Neural crest cell (in vitro differentiated cells): ENCODE results near the gene DENND4B. TPM values are rescaled to one million over a fixed set of nuclear protein-coding genes. Genes with fewer than 3 reads are reported as not detected.

Source experiments
- DNase-seq: peaks from one replicate; pipeline ENCODE4 v3.0.0; 2021; ENCODE audit warnings: low read depth, mixed read lengths, low spot score
- H3K27ac Mint-ChIP-seq: one replicate; pipeline ENCODE4 v1.8.0; 2021; ENCODE audit warnings: mild to moderate bottlenecking, mixed read lengths; ENCODE audit not compliant: unreplicated experiment
- H3K27me3 Mint-ChIP-seq: 2 replicates; pipeline ENCODE4 v1.8.0; 2021; ENCODE audit warnings: low read depth, mild to moderate bottlenecking, mixed read lengths
- H3K36me3 Mint-ChIP-seq: 2 replicates; pipeline ENCODE4 v1.8.0; 2021; ENCODE audit warnings: low read depth, mild to moderate bottlenecking, mixed read lengths
- H3K4me1 Mint-ChIP-seq: 2 replicates; pipeline ENCODE4 v1.8.0; 2021; ENCODE audit warnings: mixed read lengths
- H3K4me3 Mint-ChIP-seq: one replicate; pipeline ENCODE4 v1.8.0; 2021; ENCODE audit warnings: mild to moderate bottlenecking, mixed read lengths
- H3K9me3 Mint-ChIP-seq: 2 replicates; pipeline ENCODE4 v1.8.0; 2021; ENCODE audit warnings: mixed read lengths
- total RNA-seq: library from RNA; stranded (reverse); gene quantifications from 2 replicates; pipeline ENCODE4 v1.2.1, GENCODE V29; 2021
- TF ChIP-seq, protein P1 (sequence below): fragments of 200-600 bp; sonication (generic); conservative IDR thresholded peaks from 2 replicates; pipeline ENCODE4 v1.5.0; 2021; ENCODE audit warnings: antibody characterized with exemption, mild to moderate bottlenecking

The DENND4B gene
- total RNA-seq, 1 donor from 2014 or later, result 75.2 TPM

GRCh38 chr1:153959454-153959853 is 12.9 kb upstream of the DENND4B start:
- DNase-seq, result no peak
- TF ChIP-seq, protein P1, sequence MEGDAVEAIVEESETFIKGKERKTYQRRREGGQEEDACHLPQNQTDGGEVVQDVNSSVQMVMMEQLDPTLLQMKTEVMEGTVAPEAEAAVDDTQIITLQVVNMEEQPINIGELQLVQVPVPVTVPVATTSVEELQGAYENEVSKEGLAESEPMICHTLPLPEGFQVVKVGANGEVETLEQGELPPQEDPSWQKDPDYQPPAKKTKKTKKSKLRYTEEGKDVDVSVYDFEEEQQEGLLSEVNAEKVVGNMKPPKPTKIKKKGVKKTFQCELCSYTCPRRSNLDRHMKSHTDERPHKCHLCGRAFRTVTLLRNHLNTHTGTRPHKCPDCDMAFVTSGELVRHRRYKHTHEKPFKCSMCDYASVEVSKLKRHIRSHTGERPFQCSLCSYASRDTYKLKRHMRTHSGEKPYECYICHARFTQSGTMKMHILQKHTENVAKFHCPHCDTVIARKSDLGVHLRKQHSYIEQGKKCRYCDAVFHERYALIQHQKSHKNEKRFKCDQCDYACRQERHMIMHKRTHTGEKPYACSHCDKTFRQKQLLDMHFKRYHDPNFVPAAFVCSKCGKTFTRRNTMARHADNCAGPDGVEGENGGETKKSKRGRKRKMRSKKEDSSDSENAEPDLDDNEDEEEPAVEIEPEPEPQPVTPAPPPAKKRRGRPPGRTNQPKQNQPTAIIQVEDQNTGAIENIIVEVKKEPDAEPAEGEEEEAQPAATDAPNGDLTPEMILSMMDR, result no peak
- no peaks in the 10 kb centered on the region for H3K36me3 Mint-ChIP-seq
- H3K9me3 Mint-ChIP-seq, result no peaks in the 10 kb centered on the region
- peaks cover 2% of the 10 kb centered on the region for H3K27me3 Mint-ChIP-seq
- peaks cover 64% of the 10 kb centered on the region for H3K4me1 Mint-ChIP-seq
- peak overlapping the region; percentile 8 for H3K27ac Mint-ChIP-seq
- H3K4me3 Mint-ChIP-seq, result peak overlapping the region; percentile 88

DNA sequence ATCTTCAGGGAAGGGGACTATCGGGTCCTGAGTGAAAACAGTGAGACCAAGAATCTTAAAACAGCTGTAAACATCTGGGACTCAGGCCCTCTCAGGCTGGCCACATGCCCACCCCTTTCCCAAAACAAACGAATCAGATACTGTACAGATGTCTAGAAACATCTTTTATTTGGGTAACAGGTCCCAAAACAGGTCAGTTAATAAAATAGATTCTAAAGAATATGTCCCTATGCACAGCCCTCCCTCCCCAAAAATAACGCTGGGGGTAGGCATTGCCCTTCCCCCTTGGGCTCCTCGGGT is 12.4 kb upstream of the DENND4B start:
- no peaks in the 10 kb centered on the region for H3K9me3 Mint-ChIP-seq
- no peak overlapping the region for H3K27ac Mint-ChIP-seq
- no peak for DNase-seq
- peak overlapping the region; percentile 88 for H3K4me3 Mint-ChIP-seq
- H3K4me1 Mint-ChIP-seq, result peaks cover 58% of the 10 kb centered on the region
- peaks cover 2% of the 10 kb centered on the region for H3K27me3 Mint-ChIP-seq
- H3K36me3 Mint-ChIP-seq, result no peaks in the 10 kb centered on the region
- TF ChIP-seq, protein P1, result no peak

- Mint-ChIP-seq H3K36me3 (no peaks in the 10 kb centered on the region), H3K27ac (peak within 1 kb of the TSS; percentile 98), H3K4me1 (peaks cover 53% of the 10 kb centered on the region), H3K4me3 (peak within 1 kb of the TSS; percentile 88), H3K9me3 (no peaks in the 10 kb centered on the region), H3K27me3 (peaks cover 2% of the 10 kb centered on the region)
- DNase-seq, result peak; percentile 93
- TF ChIP-seq, protein P1, result no peak
Observed at GRCh38 chr1:153958111-153958960, 11.8 kb upstream of the DENND4B start, which contains the start of gene CRTC2. TSS of gene CRTC2 (minus strand) at chr1:153958612. CDS start at chr1:153958497, 115 bp downstream.

DNA sequence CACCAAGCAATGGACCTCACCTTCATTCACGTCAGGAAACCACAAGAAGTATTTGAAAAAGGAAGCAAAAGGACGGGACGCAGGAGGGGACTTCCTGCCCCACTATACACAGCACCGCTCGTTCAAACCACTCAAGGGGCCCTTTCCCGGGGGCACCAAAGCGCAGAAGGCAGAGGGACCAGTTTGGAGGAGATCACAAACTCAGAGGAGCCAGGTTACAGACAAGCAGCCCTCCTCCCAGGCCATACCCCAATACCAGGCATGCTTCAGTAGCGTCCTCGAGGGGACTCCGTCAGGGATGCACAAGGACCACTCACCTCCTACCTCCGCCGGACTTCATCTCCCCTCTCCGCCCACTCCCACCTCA is 11.2 kb upstream of the DENND4B start:
- H3K4me1 Mint-ChIP-seq, result peaks cover 49% of the 10 kb centered on the region
- no peaks in the 10 kb centered on the region for H3K9me3 Mint-ChIP-seq
- no peaks in the 10 kb centered on the region for H3K36me3 Mint-ChIP-seq
- peak overlapping the region; percentile 98 for H3K27ac Mint-ChIP-seq
- TF ChIP-seq, protein P1, result no peak
- H3K4me3 Mint-ChIP-seq, result peak overlapping the region; percentile 88
- DNase-seq, result no peak
- peaks cover 2% of the 10 kb centered on the region for H3K27me3 Mint-ChIP-seq

DNA sequence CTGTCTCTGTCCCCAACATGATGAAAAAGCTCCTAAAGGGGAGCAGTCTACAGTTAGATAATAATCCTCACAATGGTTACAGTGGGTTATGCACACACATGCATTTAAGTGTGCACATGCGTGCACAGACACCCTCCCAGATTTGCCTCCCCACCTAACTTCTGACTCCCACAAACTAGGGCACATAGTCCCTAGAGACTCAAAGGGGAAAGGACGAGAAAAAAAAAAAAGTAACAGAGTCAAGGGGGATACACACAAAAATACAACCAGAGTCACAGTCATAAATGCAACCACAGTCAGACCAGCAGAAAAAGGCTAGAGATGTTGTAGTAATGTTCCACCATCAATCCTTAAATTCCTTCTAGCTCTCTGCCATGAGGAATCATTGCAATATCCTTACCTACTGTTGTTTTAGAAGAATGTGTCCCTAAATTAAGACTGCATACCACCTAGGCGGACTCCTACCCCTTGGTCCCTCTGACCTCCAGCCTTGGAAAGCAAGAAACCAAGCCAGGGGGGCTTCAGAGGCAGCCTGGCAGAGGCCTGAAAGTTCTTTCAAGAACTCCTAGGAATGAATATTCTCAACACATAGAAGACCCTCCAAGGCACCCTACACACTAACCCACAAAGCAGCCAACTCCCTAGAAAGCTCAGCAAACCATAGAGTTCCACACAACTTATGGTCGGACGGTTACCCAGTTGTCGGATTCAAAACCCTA is 10.6 kb upstream of the DENND4B start:
- peaks cover 43% of the 10 kb centered on the region for H3K4me1 Mint-ChIP-seq

More for the DNA sequence above, 10.6 kb upstream of the DENND4B start:
- Mint-ChIP-seq H3K27me3 (peaks cover 2% of the 10 kb centered on the region), H3K36me3 (no peaks in the 10 kb centered on the region), H3K9me3 (no peaks in the 10 kb centered on the region), H3K27ac (peak overlapping the region; percentile 98), H3K4me3 (peak overlapping the region; percentile 88)
- no peak for DNase-seq
- TF ChIP-seq, protein P1, result no peak
